Heart right ventricle (tissue), 16 donors: ENCODE results near the gene CRYBB3. TPM values are rescaled to one million over a fixed set of nuclear protein-coding genes. Genes with fewer than 3 reads are reported as not detected.

Source experiments
- ATAC-seq, 8 donors: fragments of 200-7000 bp; cut with Tn5 transposase; one replicate each; pipeline ENCODE4 v1.9.1; 2020; ENCODE audit warnings: mild to moderate bottlenecking in 8 of 8, moderate library complexity in 8 of 8, moderate number of reproducible peaks in 1 of 8
- DNase-seq, 2 donors: peaks; one replicate each; pipeline ENCODE4 v3.0.0-alpha.2; 2020
- H3K27ac ChIP-seq, 10 donors: fragments of 200-600 bp; sonication (generic) in 2 of 10; one replicate each; pipeline versions ENCODE4 v1.5.0 to v1.8.0; 2020 to 2022; ENCODE audit warnings: mild to moderate bottlenecking in 3 of 10
- H3K27me3 ChIP-seq, 7 donors: fragments of 200-600 bp; one replicate each; pipeline ENCODE4 v1.8.0; 2021 to 2022; ENCODE audit warnings: mild to moderate bottlenecking in 2 of 7
- H3K36me3 ChIP-seq, 9 donors: fragments of 200-600 bp; sonication (generic) in 1 of 9; one replicate each; pipeline versions ENCODE4 v1.5.0 to v1.8.0; 2020 to 2022; ENCODE audit warnings: mild to moderate bottlenecking in 2 of 9
- H3K4me1 ChIP-seq, 9 donors: fragments of 200-600 bp; sonication (generic) in 1 of 9; one replicate each; pipeline versions ENCODE4 v1.5.0 to v1.8.0; 2020 to 2022; ENCODE audit warnings: mild to moderate bottlenecking in 4 of 9
- H3K4me3 ChIP-seq, 10 donors: fragments of 200-600 bp; sonication (generic) in 2 of 10; one replicate each; pipeline versions ENCODE4 v1.5.0 to v1.8.0; 2020 to 2022; ENCODE audit warnings: mild to moderate bottlenecking in 7 of 10, moderate library complexity in 2 of 10
- H3K9me3 ChIP-seq, 11 donors: fragments of 200-600 bp in 10 of 11; sonication (generic) in 2 of 11; one replicate each; pipeline versions ENCODE4 v1.5.0 to v1.8.0; 2013 to 2022; ENCODE audit warnings: mild to moderate bottlenecking in 2 of 11, control low read depth in 1 of 11, moderate library complexity in 1 of 11
- CTCF ChIP-seq, 9 donors: fragments of 200-600 bp; sonication (generic) in 2 of 9; IDR thresholded peaks; one replicate each; pipeline versions ENCODE4 v1.5.0 to v1.8.0; 2021 to 2022; ENCODE audit warnings: antibody characterized with exemption in 9 of 9, mild to moderate bottlenecking in 5 of 9, moderate library complexity in 1 of 9
- WGBS, 2 donors: extraction: QIAGEN DNeasy Blood & Tissue Kit; methylation state at CpG; one replicate each; pipeline ENCODE4 v1.1.7; 2013; ENCODE audit warnings: inconsistent platforms in 1 of 2; 5-methylcytosine and 5-hydroxymethylcytosine counted together
- intact Hi-C, 10 donors: fragments of 100-400 bp; cut with DNase I; formaldehyde crosslinking; loops; one replicate each; pipeline versions ENCODE4 v1.11.1 to v1.14.2; 2022
- polyA plus RNA-seq, 2 donors: library from polyadenylated mRNA; stranded (reverse); fragments of 200-250 nt; gene quantifications; one replicate each; pipeline ENCODE4 v1.2.3, GENCODE V29; 2013
- total RNA-seq, 10 donors: library from RNA; stranded (reverse); fragmentation: NEBNext Ultra II Directional in 3 of 10; extraction: Animal tissue kit (Norgen Biotek cat#: 25700) in 3 of 10; gene quantifications; one replicate each; pipeline versions ENCODE4 v1.2.1 to v1.2.4, GENCODE V29; 2021 to 2023
- donor health status: Arrhythmogenic right ventricular cardiomyopathy.
- donor health status: ischemic (EF 13 %, LVEDD 7.1; RV severe dilation, severe dysfunction).
- donor health status: healthy with polysubstance abuse.
- donor health status: DM: no; HTN: yes; CAD: no.
- donor health status: DM: no; HTN: no; CAD: no.
- donor health status: ischemic (EF 25% LVEDD 6.9; RV normal size, moderate dysfunction).
- donor health status: ischemic (EF 25% LVEDD 5.7; RV mildly dilated, moderate dysfunction).
- donor health status: healthy.
- donor health status: DM: yes; HTN: yes; CAD: no.
- donor health status: Ischemic cardiomyopathy.
- donor health status: ischemic (EF 35%, LVEDD 5.7; RV mildly dilated, moderate dysfunction).
- donor health status: nonischemic (EF 11% LVEDD 7.7; RV severe dilation, severe dysfunction).
- donor health status: DM: yes; HTN: yes; CAD: no.
- donor health status: PGD.
- donor health status: ischemic (EF 29% LVEDD 5.4; RV normal size, mild dysfunction).
- donor health status: nonischemic (EF 23%, LVEDD 6.1; RV moderate dilation, normal function).

The CRYBB3 gene
- total and polyA plus RNA-seq, 12 donors: 0.06 to 0.44 (median 0.38) TPM; not detected in 8

- peaks cover 0 to 29% (median 0%) of the 10 kb centered on the region in 9 donors for H3K36me3 ChIP-seq
- intact Hi-C loops: no loop called here
- DNase-seq (no peak), ATAC-seq (no peak)
- no peak overlapping the region for H3K27ac ChIP-seq
- peaks cover 0 to 9% (median 0%) of the 10 kb centered on the region in 9 donors for H3K4me1 ChIP-seq
- TF ChIP-seq CTCF (IDR thresholded peaks at IDR 0.05): no peak
- H3K9me3 ChIP-seq: no peaks in the 10 kb centered on the region
- no peak overlapping the region for H3K4me3 ChIP-seq
- WGBS, 2 donors: 92 to 93% methylated on average over 14 of the region's 14 CpGs
- H3K27me3 ChIP-seq: no peaks in the 10 kb centered on the region
Observed at GRCh38 chr22:25167834-25168601, 31.6 kb upstream of the CRYBB3 start.

GRCh38 chr22:25169278-25170031 is 30.2 kb upstream of the CRYBB3 start:
- Histone ChIP-seq H3K9me3 (no peaks in the 10 kb centered on the region), H3K4me1 (peaks cover 0 to 9% (median 0%) of the 10 kb centered on the region in 9 donors), H3K36me3 (peaks cover 0 to 43% (median 5%) of the 10 kb centered on the region in 9 donors), H3K27me3 (no peaks in the 10 kb centered on the region), H3K4me3 (no peak overlapping the region), H3K27ac (no peak overlapping the region)
- WGBS, 2 donors: 90 to 93% methylated on average over 17 of the region's 17 CpGs
- intact Hi-C loops: loop anchor here in 9 of 10 donors (5.0 to 10.0 kb wide), 4 partner anchors 55 to 87 kb away; no protein-coding TSS in a partner anchor
- TF ChIP-seq CTCF (IDR thresholded peaks at IDR 0.05): no peak
- DNase-seq: no peak
- no peak for ATAC-seq

GRCh38 chr22:25170426-25170980 is 29.2 kb upstream of the CRYBB3 start:
- H3K36me3 ChIP-seq: peaks cover 0 to 54% (median 8%) of the 10 kb centered on the region in 9 donors
- no peak for TF ChIP-seq CTCF (IDR thresholded peaks at IDR 0.05)
- intact Hi-C loops: loop anchor here in 9 of 10 donors (5.0 to 10.0 kb wide), 4 partner anchors 56 to 88 kb away; no protein-coding TSS in a partner anchor
- ATAC-seq (no peak), DNase-seq (no peak)
- H3K4me3 ChIP-seq: no peak overlapping the region
- no peak overlapping the region for H3K27ac ChIP-seq
- WGBS, 2 donors: 92 to 94% methylated on average over 16 of the region's 16 CpGs
- peaks cover 0 to 4% (median 0%) of the 10 kb centered on the region in 9 donors for H3K4me1 ChIP-seq
- no peaks in the 10 kb centered on the region for H3K9me3 ChIP-seq
- no peaks in the 10 kb centered on the region for H3K27me3 ChIP-seq

- WGBS, 2 donors: 59 to 62% methylated on average over 5 of the region's 5 CpGs
- TF ChIP-seq CTCF (IDR thresholded peaks at IDR 0.05): peak; percentile 30 to 66 (median 55)
Observed at GRCh38 chr22:25172153-25172552, 27.5 kb upstream of the CRYBB3 start.

More at GRCh38 chr22:25172153-25172552, 27.5 kb upstream of the CRYBB3 start:
- no peak overlapping the region for H3K27ac ChIP-seq
- ATAC-seq (peak in 7 of 8 donors; percentile 35 to 76 (median 66)), DNase-seq (no peak)
- H3K36me3 ChIP-seq: peaks cover 0 to 70% (median 8%) of the 10 kb centered on the region in 9 donors
- H3K9me3 ChIP-seq: no peaks in the 10 kb centered on the region
- H3K4me3 ChIP-seq: no peak overlapping the region
- no peaks in the 10 kb centered on the region for H3K27me3 ChIP-seq
- intact Hi-C loops: loop anchor here (1.0 to 10.0 kb wide), 7 partner anchors 57 to 90 kb away; no protein-coding TSS in a partner anchor
- H3K4me1 ChIP-seq: peaks cover 0 to 3% (median 0%) of the 10 kb centered on the region in 9 donors
